ENCODE measurements around the gene LRGUK. TPM values are rescaled to one million over a fixed set of nuclear protein-coding genes. Genes with fewer than 3 reads are reported as not detected.

LRGUK gene
- total RNA-seq, 1 experiment from 2014 or later = 1.9 TPM

DNA sequence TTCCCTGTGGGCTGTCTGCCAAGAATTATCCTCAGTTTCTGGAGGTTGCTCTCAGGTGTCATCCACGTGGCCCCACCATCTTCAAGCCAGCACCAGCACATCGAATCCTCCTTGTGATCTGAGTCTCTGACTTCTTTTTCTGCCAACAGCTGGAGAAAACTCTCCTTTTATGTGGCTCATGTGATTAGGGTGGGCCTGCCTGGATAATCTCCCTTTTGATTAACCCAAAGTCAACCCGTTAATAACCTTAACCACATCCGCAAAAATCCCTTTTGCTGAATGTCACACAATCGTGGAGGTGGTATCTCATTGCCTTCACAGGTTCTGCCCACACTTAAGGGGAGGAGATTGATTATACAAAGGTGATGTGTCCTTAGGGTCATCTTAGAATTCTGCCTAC, 73.8 kb downstream of the LRGUK start:
- H3K27ac Mint-ChIP-seq = no peak overlapping the region
- POLR2A ChIA-PET = no interaction called here
- peaks cover 9% of the 10 kb centered on the region for H3K9me3 Mint-ChIP-seq
- peaks cover 8% of the 10 kb centered on the region for H3K36me3 Mint-ChIP-seq
- H3K4me3 Mint-ChIP-seq = no peak overlapping the region
- no peaks in the 10 kb centered on the region for H3K27me3 Mint-ChIP-seq (ENCODE audit: low read depth)
- peaks cover 19% of the 10 kb centered on the region for H3K4me1 Mint-ChIP-seq
- DNase-seq (ENCODE audit: low spot score) (no peak), ATAC-seq (no peak)
- CTCF ChIA-PET = no interaction called here
- no peak for TF ChIP-seq STAT6 (CRISPR knock-in tag; conservative IDR thresholded peaks at IDR 0.05; ENCODE audit: low read depth)
- TF ChIP-seq ZNF317 (CRISPR knock-in tag; IDR thresholded peaks at IDR 0.05; ENCODE audit: borderline replicate concordance, low read depth) = no peak
- no peak for TF ChIP-seq ZBTB21 (CRISPR knock-in tag; IDR thresholded peaks at IDR 0.05; ENCODE audit: borderline replicate concordance)
- TF ChIP-seq JAZF1 (CRISPR knock-in tag; IDR thresholded peaks at IDR 0.05) = no peak
- TF ChIP-seq ZNF396 (CRISPR knock-in tag; IDR thresholded peaks at IDR 0.05; ENCODE audit: borderline replicate concordance) = no peak
- TF ChIP-seq CTCF (IDR thresholded peaks at IDR 0.05) = no peak
- TF ChIP-seq, protein P1, sequence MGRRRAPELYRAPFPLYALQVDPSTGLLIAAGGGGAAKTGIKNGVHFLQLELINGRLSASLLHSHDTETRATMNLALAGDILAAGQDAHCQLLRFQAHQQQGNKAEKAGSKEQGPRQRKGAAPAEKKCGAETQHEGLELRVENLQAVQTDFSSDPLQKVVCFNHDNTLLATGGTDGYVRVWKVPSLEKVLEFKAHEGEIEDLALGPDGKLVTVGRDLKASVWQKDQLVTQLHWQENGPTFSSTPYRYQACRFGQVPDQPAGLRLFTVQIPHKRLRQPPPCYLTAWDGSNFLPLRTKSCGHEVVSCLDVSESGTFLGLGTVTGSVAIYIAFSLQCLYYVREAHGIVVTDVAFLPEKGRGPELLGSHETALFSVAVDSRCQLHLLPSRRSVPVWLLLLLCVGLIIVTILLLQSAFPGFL (CRISPR knock-in tag; IDR thresholded peaks at IDR 0.05; ENCODE audit: borderline replicate concordance) = no peak
- no peak for TF ChIP-seq ESRRA (CRISPR knock-in tag; IDR thresholded peaks at IDR 0.05; ENCODE audit: borderline replicate concordance)
- no peak for TF ChIP-seq KAT7 (CRISPR knock-in tag; IDR thresholded peaks at IDR 0.05; ENCODE audit: borderline replicate concordance)

GRCh38 chr7:134201569-134202261, 74.6 kb downstream of the LRGUK start:
- no peak overlapping the region for H3K27ac Mint-ChIP-seq
- H3K4me1 Mint-ChIP-seq = peaks cover 15% of the 10 kb centered on the region
- H3K36me3 Mint-ChIP-seq = peaks cover 8% of the 10 kb centered on the region
- ChIA-PET POLR2A (no interaction called here), CTCF (no interaction called here)
- TF ChIP-seq ZNF138 (CRISPR knock-in tag; conservative IDR thresholded peaks at IDR 0.05) (no peak), ELF4 (CRISPR knock-in tag; IDR thresholded peaks at IDR 0.05; ENCODE audit: low read depth) (no peak), E2F1 (CRISPR knock-in tag; IDR thresholded peaks at IDR 0.05) (no peak), TP53 (CRISPR knock-in tag; IDR thresholded peaks at IDR 0.05) (no peak), PRRX2 (CRISPR knock-in tag; IDR thresholded peaks at IDR 0.05) (no peak), IRF1 (CRISPR knock-in tag; IDR thresholded peaks at IDR 0.05) (no peak), ZNF512 (CRISPR knock-in tag; IDR thresholded peaks at IDR 0.05; ENCODE audit: borderline replicate concordance) (no peak), ZNF317 (CRISPR knock-in tag; IDR thresholded peaks at IDR 0.05; ENCODE audit: borderline replicate concordance, low read depth) (no peak), NR3C1 (CRISPR knock-in tag; conservative IDR thresholded peaks at IDR 0.05; ENCODE audit: low read depth) (no peak), SP1 (CRISPR knock-in tag; conservative IDR thresholded peaks at IDR 0.05) (no peak), JAZF1 (CRISPR knock-in tag; IDR thresholded peaks at IDR 0.05) (no peak)
- TF ChIP-seq, protein P2, sequence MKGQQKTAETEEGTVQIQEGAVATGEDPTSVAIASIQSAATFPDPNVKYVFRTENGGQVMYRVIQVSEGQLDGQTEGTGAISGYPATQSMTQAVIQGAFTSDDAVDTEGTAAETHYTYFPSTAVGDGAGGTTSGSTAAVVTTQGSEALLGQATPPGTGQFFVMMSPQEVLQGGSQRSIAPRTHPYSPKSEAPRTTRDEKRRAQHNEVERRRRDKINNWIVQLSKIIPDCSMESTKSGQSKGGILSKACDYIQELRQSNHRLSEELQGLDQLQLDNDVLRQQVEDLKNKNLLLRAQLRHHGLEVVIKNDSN (CRISPR knock-in tag; IDR thresholded peaks at IDR 0.05) = no peak
- TF ChIP-seq, protein P3, sequence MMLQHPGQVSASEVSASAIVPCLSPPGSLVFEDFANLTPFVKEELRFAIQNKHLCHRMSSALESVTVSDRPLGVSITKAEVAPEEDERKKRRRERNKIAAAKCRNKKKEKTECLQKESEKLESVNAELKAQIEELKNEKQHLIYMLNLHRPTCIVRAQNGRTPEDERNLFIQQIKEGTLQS (CRISPR knock-in tag; conservative IDR thresholded peaks at IDR 0.05) = no peak
- ATAC-seq (no peak), DNase-seq (ENCODE audit: low spot score) (no peak)
- H3K9me3 Mint-ChIP-seq = peaks cover 9% of the 10 kb centered on the region
- no peaks in the 10 kb centered on the region for H3K27me3 Mint-ChIP-seq (ENCODE audit: low read depth)
- H3K4me3 Mint-ChIP-seq = no peak overlapping the region
